Epithelial cell of proximal tubule (primary cell): ENCODE results near the gene HEXIM1. TPM values are rescaled to one million over a fixed set of nuclear protein-coding genes. Genes with fewer than 3 reads are reported as not detected.

Source experiments
- DNase-seq: peaks from one replicate; pipeline ENCODE4 v3.0.0-alpha.2; 2011; ENCODE audit warnings: low read depth
- H3K4me3 ChIP-seq: 2 replicates; pipeline ENCODE4 v1.5.1; 2011; ENCODE audit warnings: low read depth, mild to moderate bottlenecking, low read length
- CTCF ChIP-seq: conservative IDR thresholded peaks from 2 replicates; pipeline ENCODE4 v1.5.1; 2012; ENCODE audit warnings: low read depth, mild to moderate bottlenecking, low read length
- total RNA-seq: library from RNA; depleted of rRNA; stranded (reverse); fragments of >200 nt; gene quantifications from 2 replicates; pipeline ENCODE4 v1.2.3, GENCODE V29; 2015

HEXIM1 gene
- total RNA-seq, 1 donor from 2014 or later: 11.0 TPM

- H3K4me3 ChIP-seq: peak within 1 kb of the TSS; percentile 90
- peak; percentile 84 for DNase-seq
- TF ChIP-seq CTCF: peak; percentile 100
These were observed 12.9 kb upstream of the HEXIM1 start, which contains the start of gene ACBD4 for GRCh38 chr17:45135192-45135977. Gene ACBD4, plus strand, starts transcription at chr17:45135687. Its CDS starts 458 bp downstream, at chr17:45136145.

- peak overlapping the region; percentile 90 for H3K4me3 ChIP-seq
- DNase-seq: no peak
- TF ChIP-seq CTCF: no peak
These were observed 12.1 kb upstream of the HEXIM1 start for GRCh38 chr17:45135978-45136791.

- no peak for TF ChIP-seq CTCF
- no peak overlapping the region for H3K4me3 ChIP-seq
- DNase-seq: no peak
These were observed 11.3 kb upstream of the HEXIM1 start for GRCh38 chr17:45136846-45137560.

GRCh38 chr17:45137561-45138305 lies 10.5 kb upstream of the HEXIM1 start:
- no peak for TF ChIP-seq CTCF
- H3K4me3 ChIP-seq: no peak overlapping the region
- no peak for DNase-seq

GRCh38 chr17:45138911-45139532 lies 9.3 kb upstream of the HEXIM1 start:
- DNase-seq: no peak
- no peak for TF ChIP-seq CTCF
- no peak overlapping the region for H3K4me3 ChIP-seq

GRCh38 chr17:45139533-45139920 lies 8.7 kb upstream of the HEXIM1 start:
- no peak for TF ChIP-seq CTCF
- no peak overlapping the region for H3K4me3 ChIP-seq
- DNase-seq: no peak
